ENCODE data around the gene TBC1D32.
"Not testable (repeated sequence)": the region's sequence is repeated elsewhere in the genome, so short reads cannot be mapped to it uniquely, and the experiment has no call there.

TBC1D32 gene, protein sequence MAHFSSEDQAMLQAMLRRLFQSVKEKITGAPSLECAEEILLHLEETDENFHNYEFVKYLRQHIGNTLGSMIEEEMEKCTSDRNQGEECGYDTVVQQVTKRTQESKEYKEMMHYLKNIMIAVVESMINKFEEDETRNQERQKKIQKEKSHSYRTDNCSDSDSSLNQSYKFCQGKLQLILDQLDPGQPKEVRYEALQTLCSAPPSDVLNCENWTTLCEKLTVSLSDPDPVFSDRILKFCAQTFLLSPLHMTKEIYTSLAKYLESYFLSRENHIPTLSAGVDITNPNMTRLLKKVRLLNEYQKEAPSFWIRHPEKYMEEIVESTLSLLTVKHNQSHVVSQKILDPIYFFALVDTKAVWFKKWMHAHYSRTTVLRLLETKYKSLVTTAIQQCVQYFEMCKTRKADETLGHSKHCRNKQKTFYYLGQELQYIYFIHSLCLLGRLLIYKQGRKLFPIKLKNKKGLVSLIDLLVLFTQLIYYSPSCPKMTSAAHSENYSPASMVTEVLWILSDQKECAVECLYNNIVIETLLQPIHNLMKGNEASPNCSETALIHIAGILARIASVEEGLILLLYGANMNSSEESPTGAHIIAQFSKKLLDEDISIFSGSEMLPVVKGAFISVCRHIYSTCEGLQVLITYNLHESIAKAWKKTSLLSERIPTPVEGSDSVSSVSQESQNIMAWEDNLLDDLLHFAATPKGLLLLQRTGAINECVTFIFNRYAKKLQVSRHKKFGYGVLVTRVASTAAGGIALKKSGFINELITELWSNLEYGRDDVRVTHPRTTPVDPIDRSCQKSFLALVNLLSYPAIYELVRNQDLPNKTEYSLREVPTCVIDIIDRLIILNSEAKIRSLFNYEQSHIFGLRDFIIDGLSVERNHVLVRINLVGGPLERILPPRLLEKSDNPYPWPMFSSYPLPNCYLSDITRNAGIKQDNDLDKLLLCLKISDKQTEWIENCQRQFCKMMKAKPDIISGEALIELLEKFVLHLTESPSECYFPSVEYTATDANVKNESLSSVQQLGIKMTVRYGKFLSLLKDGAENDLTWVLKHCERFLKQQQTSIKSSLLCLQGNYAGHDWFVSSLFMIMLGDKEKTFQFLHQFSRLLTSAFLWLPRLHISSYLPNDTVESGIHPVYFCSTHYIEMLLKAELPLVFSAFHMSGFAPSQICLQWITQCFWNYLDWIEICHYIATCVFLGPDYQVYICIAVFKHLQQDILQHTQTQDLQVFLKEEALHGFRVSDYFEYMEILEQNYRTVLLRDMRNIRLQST

GRCh38 chr6:121334299-121335086, at the start of gene TBC1D32:
Gene TBC1D32 (minus strand): TSS chr6:121334480. CDS start chr6:121334430, 50 bp downstream.
- Mint-ChIP-seq H3K4me3 (peak within 1 kb of the TSS; percentile 92), H3K27ac (peak within 1 kb of the TSS; percentile 99), H3K9me3 (no peaks in the 10 kb centered on the region), H3K4me1 (peaks cover 43% of the 10 kb centered on the region), H3K36me3 (ENCODE audit: low read depth) (no peaks in the 10 kb centered on the region), H3K27me3 (no peaks in the 10 kb centered on the region)
- ATAC-seq (peak; percentile 93), DNase-seq (peak; percentile 91)

GRCh38 chr6:121383478-121383877, 49.2 kb upstream of the TBC1D32 start:
- Mint-ChIP-seq H3K4me3 (no peak overlapping the region), H3K9me3 (no peaks in the 10 kb centered on the region), H3K36me3 (ENCODE audit: low read depth) (no peaks in the 10 kb centered on the region), H3K27me3 (peaks cover 3% of the 10 kb centered on the region), H3K4me1 (no peaks in the 10 kb centered on the region), H3K27ac (no peak overlapping the region)
- ATAC-seq (no peak), DNase-seq (no peak)

GRCh38 chr6:121382467-121383121, 48.3 kb upstream of the TBC1D32 start:
- no peaks in the 10 kb centered on the region for H3K9me3 Mint-ChIP-seq
- no peaks in the 10 kb centered on the region for H3K4me1 Mint-ChIP-seq
- H3K4me3 Mint-ChIP-seq = no peak overlapping the region
- ATAC-seq = no peak
- no peak overlapping the region for H3K27ac Mint-ChIP-seq
- peaks cover 3% of the 10 kb centered on the region for H3K27me3 Mint-ChIP-seq
- no peaks in the 10 kb centered on the region for H3K36me3 Mint-ChIP-seq (ENCODE audit: low read depth)
- no peak for DNase-seq

GRCh38 chr6:121376411-121376810, 42.1 kb upstream of the TBC1D32 start:
- no peak for ATAC-seq
- no peak overlapping the region for H3K27ac Mint-ChIP-seq
- peaks cover 4% of the 10 kb centered on the region for H3K9me3 Mint-ChIP-seq
- H3K4me1 Mint-ChIP-seq = no peaks in the 10 kb centered on the region
- DNase-seq = no peak
- H3K36me3 Mint-ChIP-seq (ENCODE audit: low read depth) = no peaks in the 10 kb centered on the region
- peaks cover 4% of the 10 kb centered on the region for H3K27me3 Mint-ChIP-seq
- H3K4me3 Mint-ChIP-seq = no peak overlapping the region

GRCh38 chr6:121374219-121374618, 39.9 kb upstream of the TBC1D32 start:
- H3K27me3 Mint-ChIP-seq; H3K36me3 Mint-ChIP-seq (ENCODE audit: low read depth); H3K4me3 Mint-ChIP-seq; H3K9me3 Mint-ChIP-seq; H3K4me1 Mint-ChIP-seq; ATAC-seq; DNase-seq; H3K27ac Mint-ChIP-seq: not testable (repeated sequence)

DNA sequence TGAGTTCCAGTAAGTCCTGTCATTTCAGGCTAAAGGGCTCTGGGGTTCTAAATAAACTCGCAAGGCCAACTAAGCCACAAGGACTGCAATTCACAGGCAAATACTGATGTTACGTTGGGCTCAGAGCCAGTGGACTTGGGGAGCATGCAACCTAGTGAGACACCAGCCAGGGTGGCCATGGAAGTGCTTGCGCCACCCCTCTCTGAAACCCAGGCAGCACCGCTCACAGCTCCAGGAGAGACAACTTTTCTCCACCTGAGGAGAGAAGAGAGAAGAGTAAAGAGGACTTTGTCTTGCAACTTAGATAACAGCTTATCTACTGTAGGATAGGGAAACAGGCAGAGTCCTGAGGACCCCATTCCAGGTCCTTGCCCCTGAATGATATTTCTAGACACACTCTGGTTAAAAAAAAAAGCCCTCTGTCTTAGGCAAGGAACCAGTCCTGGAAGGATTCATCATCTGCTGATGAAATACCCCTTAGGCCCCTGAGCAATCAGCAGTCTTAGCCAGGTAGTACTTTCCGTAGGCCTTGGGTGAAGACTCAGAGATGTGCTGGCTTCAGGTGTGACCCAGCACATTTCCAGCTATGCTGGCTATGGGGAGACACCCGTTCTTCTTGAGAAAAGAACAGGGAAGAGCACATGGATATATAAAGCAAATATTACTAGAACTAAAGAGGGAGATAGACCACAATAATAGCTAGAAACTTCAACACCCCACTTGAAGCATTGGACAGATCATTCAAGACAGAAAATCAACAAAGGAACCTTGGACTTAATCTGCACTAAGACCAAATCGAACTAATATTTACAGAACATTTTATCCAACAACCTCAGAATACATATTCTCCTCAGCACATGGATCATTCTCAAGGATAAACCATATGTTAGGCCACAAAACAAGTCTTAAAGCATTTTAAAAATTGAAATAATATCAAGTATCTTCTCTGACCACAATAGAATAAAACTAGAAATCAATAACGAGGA, 31.5 kb upstream of the TBC1D32 start:
- Mint-ChIP-seq H3K4me1 (no peaks in the 10 kb centered on the region), H3K9me3 (no peaks in the 10 kb centered on the region), H3K36me3 (ENCODE audit: low read depth) (no peaks in the 10 kb centered on the region), H3K27me3 (peaks cover 21% of the 10 kb centered on the region), H3K4me3 (no peak overlapping the region), H3K27ac (no peak overlapping the region)
- ATAC-seq = no peak
- no peak for DNase-seq

GRCh38 chr6:121356575-121356974, 22.3 kb upstream of the TBC1D32 start:
- peaks cover 14% of the 10 kb centered on the region for H3K27me3 Mint-ChIP-seq
- no peak overlapping the region for H3K4me3 Mint-ChIP-seq
- no peak overlapping the region for H3K27ac Mint-ChIP-seq
- no peaks in the 10 kb centered on the region for H3K9me3 Mint-ChIP-seq
- no peaks in the 10 kb centered on the region for H3K36me3 Mint-ChIP-seq (ENCODE audit: low read depth)
- no peaks in the 10 kb centered on the region for H3K4me1 Mint-ChIP-seq
- no peak for ATAC-seq
- DNase-seq = no peak

GRCh38 chr6:121354764-121355163, 20.5 kb upstream of the TBC1D32 start:
- no peaks in the 10 kb centered on the region for H3K36me3 Mint-ChIP-seq (ENCODE audit: low read depth)
- no peak overlapping the region for H3K27ac Mint-ChIP-seq
- peaks cover 17% of the 10 kb centered on the region for H3K27me3 Mint-ChIP-seq
- H3K9me3 Mint-ChIP-seq = no peaks in the 10 kb centered on the region
- no peak for DNase-seq
- no peak overlapping the region for H3K4me3 Mint-ChIP-seq
- ATAC-seq = no peak
- no peaks in the 10 kb centered on the region for H3K4me1 Mint-ChIP-seq

DNA sequence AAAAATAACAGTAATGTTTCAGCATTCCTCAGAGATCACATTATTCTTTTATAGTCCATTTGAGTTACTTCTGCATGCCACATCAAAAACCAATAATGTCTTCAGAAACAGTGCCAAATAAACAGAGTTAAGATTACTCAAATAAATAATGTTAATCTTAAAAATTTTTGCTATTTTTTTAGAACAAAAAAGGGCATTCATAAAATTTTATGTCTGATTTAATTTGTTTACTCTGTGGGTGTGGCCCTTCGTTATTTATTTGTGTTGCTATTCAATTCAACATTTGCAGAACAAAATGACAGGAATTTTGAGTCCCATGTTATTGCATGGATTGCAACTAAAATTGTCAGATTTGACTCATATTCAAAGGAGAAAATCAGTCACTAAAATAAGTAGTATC, 18.7 kb upstream of the TBC1D32 start:
- Mint-ChIP-seq H3K27ac (no peak overlapping the region), H3K27me3 (peaks cover 19% of the 10 kb centered on the region), H3K4me1 (no peaks in the 10 kb centered on the region), H3K36me3 (ENCODE audit: low read depth) (no peaks in the 10 kb centered on the region), H3K9me3 (no peaks in the 10 kb centered on the region), H3K4me3 (no peak overlapping the region)
- DNase-seq (no peak), ATAC-seq (no peak)

- H3K4me1 Mint-ChIP-seq = no peaks in the 10 kb centered on the region
- H3K27me3 Mint-ChIP-seq = peaks cover 19% of the 10 kb centered on the region
- no peak for ATAC-seq
- no peak overlapping the region for H3K4me3 Mint-ChIP-seq
- H3K27ac Mint-ChIP-seq = no peak overlapping the region
- no peaks in the 10 kb centered on the region for H3K9me3 Mint-ChIP-seq
- no peaks in the 10 kb centered on the region for H3K36me3 Mint-ChIP-seq (ENCODE audit: low read depth)
- no peak for DNase-seq
These were observed 17.6 kb upstream of the TBC1D32 start for GRCh38 chr6:121351916-121352315.

GRCh38 chr6:121349596-121349995, 15.3 kb upstream of the TBC1D32 start:
- peaks cover 18% of the 10 kb centered on the region for H3K27me3 Mint-ChIP-seq

DNA sequence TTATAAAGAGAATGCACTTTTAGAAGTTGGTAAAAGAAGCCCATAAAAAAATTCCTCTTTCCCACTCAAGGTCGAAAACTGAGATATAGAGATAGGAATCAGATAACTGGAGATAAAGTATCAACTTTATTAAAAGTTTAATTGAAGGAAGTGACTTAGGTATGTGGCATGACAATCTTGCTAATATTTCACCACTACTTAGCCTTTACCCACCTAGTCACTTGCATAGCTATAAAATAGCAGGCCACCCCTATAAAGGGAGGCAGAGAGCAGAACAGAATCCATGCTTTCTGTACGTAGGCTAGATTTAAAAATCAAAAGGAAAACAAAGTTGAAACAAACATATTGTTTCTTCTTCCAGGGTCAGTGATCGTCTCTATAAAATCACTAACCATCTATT, 13.2 kb upstream of the TBC1D32 start:
- H3K4me1 Mint-ChIP-seq = no peaks in the 10 kb centered on the region
- H3K27ac Mint-ChIP-seq = no peak overlapping the region
- H3K27me3 Mint-ChIP-seq = peaks cover 10% of the 10 kb centered on the region
- no peaks in the 10 kb centered on the region for H3K9me3 Mint-ChIP-seq
- no peak overlapping the region for H3K4me3 Mint-ChIP-seq
- ATAC-seq = no peak
- no peaks in the 10 kb centered on the region for H3K36me3 Mint-ChIP-seq (ENCODE audit: low read depth)
- DNase-seq = no peak

More at GRCh38 chr6:121349596-121349995, 15.3 kb upstream of the TBC1D32 start:
- H3K4me3 Mint-ChIP-seq = no peak overlapping the region
- ATAC-seq = no peak
- H3K36me3 Mint-ChIP-seq (ENCODE audit: low read depth) = no peaks in the 10 kb centered on the region
- no peak overlapping the region for H3K27ac Mint-ChIP-seq
- no peaks in the 10 kb centered on the region for H3K9me3 Mint-ChIP-seq
- DNase-seq = no peak
- H3K4me1 Mint-ChIP-seq = no peaks in the 10 kb centered on the region

Measured in activated naive CD8-positive, alpha-beta T cell treated with anti-CD3 and anti-CD28 coated beads, Interleukin-2, amount 50 U/mL, for 24 hours (primary cell).